HG02642 (cell line): Measurements from ENCODE around the gene SURF4.
"Not testable (repeated sequence)": the region's sequence is repeated elsewhere in the genome, so short reads cannot be mapped to it uniquely, and the experiment has no call there.

Source experiments
- ATAC-seq: cut with Tn5 transposase; IDR thresholded peaks from one replicate; pipeline ENCODE4 v1.9.1; 2021; ENCODE audit warnings: mild to moderate bottlenecking; ENCODE audit not compliant: unreplicated experiment, poor library complexity

SURF4 gene

DNA sequence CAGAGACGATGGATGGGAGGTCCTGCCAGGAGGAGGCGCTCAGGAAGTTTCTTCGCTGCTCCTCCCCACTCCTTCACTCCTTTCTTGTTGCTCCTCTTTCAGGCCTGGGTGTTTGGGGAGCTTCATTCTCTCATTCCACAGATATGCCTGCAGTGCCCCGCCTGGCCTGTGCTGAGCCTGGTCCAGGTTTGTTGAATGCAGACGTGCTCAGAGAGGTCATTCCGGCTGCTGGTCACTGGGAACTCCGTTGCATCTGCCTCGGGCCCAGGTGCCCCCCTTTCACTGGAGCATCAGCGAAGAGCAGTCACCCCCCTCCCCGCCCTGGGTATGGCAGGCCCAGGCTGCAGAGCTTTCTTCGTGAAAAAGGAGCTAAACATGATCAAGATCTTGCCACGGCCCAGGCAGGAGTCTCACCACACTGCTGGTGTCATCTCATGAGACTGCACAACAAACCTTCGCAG, 55.4 kb downstream of the SURF4 start:
- no peak for ATAC-seq

- ATAC-seq: not testable (repeated sequence)
Observed at GRCh38 chr9:133317551-133317950, 58.3 kb downstream of the SURF4 start.

- no peak for ATAC-seq
Observed at GRCh38 chr9:133315997-133316396, 59.9 kb downstream of the SURF4 start.
